GM10266 (cell line): Measurements from ENCODE around the gene IGFBP1.

Experiments
- DNase-seq: peaks from one replicate; pipeline ENCODE4 v3.0.0; 2012; ENCODE audit errors: extremely low spot score
- TF ChIP-seq, protein P1 (sequence below): IDR thresholded peaks from 2 replicates; pipeline ENCODE4 v1.5.1; 2012; ENCODE audit warnings: mild to moderate bottlenecking, low read depth; ENCODE audit not compliant: control insufficient read depth, insufficient read depth; ENCODE audit errors: missing control alignments

Gene IGFBP1

DNA sequence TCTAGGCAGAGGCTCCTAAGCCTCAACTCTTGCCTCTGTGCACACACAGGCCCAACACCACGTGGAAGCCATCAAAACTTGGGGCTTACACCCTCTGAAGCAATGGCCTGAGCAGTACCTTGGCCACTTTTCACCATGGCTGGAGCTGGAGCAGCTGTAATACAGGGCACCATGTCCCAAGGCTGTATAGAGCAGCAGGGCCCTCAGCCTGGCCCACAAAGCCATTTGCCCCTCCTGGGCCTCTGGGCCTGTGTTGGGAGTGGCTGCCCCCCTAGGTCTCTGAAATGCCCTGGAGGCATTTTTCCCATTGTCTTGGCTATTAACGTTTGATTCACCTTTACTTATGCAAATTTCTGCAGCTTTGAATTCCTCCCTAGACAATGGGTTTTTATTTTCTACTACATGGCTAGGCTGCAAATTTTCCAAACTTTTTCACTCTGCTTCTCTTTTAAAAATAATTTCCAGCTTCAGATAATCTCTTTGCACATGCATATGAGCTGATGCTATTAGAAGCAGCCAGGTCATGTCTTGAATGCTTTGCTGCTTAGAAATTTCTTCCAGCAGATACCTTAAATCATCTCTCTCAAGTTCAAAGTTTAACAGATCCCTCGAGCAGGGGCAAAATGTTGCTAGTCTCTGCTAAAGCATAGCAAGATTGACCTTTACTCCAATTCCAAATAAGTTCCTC lies 9.7 kb upstream of the IGFBP1 start:
- TF ChIP-seq, protein P1, sequence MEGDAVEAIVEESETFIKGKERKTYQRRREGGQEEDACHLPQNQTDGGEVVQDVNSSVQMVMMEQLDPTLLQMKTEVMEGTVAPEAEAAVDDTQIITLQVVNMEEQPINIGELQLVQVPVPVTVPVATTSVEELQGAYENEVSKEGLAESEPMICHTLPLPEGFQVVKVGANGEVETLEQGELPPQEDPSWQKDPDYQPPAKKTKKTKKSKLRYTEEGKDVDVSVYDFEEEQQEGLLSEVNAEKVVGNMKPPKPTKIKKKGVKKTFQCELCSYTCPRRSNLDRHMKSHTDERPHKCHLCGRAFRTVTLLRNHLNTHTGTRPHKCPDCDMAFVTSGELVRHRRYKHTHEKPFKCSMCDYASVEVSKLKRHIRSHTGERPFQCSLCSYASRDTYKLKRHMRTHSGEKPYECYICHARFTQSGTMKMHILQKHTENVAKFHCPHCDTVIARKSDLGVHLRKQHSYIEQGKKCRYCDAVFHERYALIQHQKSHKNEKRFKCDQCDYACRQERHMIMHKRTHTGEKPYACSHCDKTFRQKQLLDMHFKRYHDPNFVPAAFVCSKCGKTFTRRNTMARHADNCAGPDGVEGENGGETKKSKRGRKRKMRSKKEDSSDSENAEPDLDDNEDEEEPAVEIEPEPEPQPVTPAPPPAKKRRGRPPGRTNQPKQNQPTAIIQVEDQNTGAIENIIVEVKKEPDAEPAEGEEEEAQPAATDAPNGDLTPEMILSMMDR = no peak
- DNase-seq = no peak

DNA sequence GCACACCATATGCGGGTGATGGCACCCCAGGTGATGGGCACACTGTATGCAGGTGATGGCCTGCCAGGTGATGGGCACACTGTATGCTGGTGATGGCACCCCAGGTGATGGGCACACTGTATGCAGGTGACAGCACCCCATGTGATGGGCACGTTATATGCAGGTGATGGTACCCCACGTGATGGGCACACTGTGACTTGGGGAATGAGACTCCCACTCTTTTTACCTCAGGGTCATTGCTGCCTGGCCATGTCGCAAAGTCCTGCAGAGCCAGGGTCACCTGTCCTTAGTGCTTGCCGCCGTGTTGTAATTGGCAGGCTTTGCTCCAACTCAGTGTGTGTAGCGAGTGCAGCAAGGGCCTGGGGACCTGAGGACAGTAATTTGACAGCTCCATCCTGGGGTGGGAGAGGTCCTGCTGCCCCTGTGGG lies 7.8 kb upstream of the IGFBP1 start:
- no peak for DNase-seq
- TF ChIP-seq, protein P1 = no peak

DNA sequence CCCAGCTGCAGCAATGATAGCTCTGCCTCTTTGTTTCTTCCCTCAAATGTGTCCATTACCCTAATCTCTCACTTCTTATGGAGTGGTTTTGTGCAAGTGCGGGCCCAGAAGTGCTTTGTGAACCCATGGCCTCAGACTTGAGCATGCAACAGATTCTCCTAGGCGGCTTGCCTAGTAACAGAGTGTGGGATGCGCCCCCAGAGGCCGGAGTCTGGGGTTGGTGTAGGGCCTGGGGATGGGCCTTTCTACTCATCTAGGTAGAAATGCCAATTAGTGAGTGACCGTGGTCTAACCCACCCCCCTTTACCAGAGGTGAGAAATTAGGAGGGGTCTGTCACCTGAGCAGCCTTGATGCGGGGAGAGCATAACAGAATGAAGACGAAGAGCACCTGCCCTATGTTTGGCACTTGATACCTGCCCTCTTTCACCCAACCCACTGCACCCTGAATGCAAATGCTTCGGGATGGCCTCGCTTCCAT lies 7.0 kb upstream of the IGFBP1 start:
- TF ChIP-seq, protein P1 = no peak
- no peak for DNase-seq

DNA sequence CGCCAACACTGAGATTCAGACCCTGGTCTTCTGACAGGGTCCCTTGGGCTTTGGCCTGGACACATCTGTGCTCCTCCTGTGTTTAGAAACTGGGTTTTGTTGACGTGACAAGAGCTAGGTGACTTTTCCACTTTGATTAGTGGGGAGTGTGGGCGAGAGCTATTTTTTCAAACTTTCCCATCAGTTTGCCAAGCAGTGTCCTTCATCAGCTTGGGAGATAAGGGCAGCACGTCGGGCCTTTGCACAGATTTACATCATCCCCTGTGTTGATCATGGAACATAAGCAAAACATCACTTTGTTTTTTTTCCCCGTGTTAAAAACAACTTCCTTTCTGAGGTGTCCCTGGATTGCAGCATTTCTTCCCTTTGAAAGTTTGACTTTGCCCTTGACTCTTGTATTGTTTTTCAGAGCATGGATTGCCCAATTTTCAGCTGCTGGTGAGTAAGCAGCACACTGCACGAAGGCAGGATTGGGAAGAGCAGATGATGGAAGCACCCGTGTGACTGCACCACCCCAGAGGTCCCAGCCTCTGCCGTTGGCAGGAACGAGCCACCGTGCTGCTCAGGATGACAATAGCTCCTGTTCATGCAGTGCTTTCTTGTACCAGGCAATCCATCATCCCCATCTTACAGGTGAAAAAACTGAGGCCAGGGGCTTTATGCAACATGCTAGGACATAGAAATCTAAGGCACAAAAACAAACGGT lies 6.4 kb upstream of the IGFBP1 start:
- TF ChIP-seq, protein P1 = no peak
- no peak for DNase-seq

DNA sequence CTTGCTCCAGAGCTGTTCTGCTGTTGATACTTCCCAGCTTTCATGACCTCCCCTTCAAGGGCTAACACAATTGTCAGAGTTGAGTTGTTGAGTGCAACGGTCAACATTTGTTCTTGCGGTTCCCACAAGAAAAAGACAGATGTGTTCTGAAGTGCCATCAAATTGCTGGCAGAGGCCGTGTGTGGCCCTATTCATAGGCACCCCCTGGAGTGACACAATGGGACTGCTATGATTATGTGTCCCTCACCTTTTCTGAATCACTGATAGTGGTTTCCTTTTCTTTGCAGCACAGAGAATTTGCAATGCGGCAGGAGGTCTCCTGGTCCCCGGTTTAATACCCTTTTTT lies 5.8 kb upstream of the IGFBP1 start:
- TF ChIP-seq, protein P1 = no peak
- no peak for DNase-seq

DNA sequence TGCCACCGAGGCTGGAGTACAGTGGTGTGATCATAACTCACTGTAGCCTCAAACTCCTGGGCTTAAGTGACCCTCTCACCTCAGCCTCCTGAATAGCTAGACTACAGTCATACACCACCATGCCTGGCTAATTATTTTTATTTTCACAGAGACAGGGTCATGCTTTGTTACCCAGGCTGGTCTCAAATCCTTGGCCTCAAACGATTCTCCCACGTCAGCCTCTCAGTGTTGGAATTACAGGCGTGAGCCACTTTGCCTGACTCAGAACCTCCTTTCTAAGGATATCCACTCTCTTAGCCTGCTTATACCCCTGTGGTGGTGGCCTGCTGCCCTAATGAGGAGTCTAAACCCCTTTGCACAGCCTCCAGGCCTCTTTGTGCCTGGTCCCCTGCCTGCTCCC lies 4.2 kb upstream of the IGFBP1 start:
- TF ChIP-seq, protein P1 = no peak
- DNase-seq = no peak

DNA sequence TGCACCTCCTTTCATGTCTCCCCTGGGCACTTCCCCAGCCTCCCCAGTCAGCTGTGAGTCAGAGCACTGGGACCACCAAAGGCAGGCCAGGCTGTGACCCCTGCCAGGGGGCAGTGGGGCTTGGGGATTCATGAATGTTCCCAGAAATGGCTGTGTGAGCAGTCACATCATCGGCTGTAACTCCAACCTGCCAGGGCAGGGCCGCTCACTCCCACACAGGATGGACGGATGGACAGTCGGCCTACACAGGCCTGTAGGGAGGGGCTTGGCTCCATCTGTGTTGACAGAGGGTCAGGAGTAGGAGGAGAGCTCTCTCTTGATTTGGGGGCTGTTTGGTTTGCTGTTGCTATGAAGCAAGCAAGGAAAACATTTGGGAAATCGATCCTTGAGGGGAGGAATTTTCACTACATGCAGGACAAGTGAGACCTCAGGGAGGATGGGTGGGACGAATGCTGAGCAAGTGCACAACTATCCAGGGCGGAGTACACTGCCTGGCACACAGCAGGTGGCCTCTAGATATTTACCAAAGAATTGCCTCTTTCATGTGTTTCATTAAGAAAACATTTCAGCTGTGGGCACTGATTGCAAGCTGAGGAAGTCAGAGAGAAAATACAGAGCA lies 2.9 kb upstream of the IGFBP1 start:
- no peak for DNase-seq
- TF ChIP-seq, protein P1 = no peak
